Esophagus squamous epithelium (tissue), 4 donors: ENCODE measurements around the gene POMT2.

Source experiments
- POLR2A ChIP-seq, 4 donors: fragments of 450-650 bp; IDR thresholded peaks; one replicate each; pipeline ENCODE4 v1.6.1; 2017; ENCODE audit warnings: antibody characterized with exemption in 4 of 4, mild to moderate bottlenecking in 4 of 4, moderate library complexity in 3 of 4
- TF ChIP-seq, protein P1 (sequence below), 6 experiments: fragments of 450-650 bp in 4 of 6; fragments of 200-600 bp in 2 of 6; sonication (generic) in 2 of 6; IDR thresholded peaks; one replicate each; pipeline ENCODE4 v1.5.1; 2016 to 2019; ENCODE audit warnings: antibody characterized with exemption in 6 of 6, mild to moderate bottlenecking in 4 of 6, moderate library complexity in 4 of 6

- TF ChIP-seq POLR2A (IDR thresholded peaks at IDR 0.05), result no peak
- TF ChIP-seq, protein P1, sequence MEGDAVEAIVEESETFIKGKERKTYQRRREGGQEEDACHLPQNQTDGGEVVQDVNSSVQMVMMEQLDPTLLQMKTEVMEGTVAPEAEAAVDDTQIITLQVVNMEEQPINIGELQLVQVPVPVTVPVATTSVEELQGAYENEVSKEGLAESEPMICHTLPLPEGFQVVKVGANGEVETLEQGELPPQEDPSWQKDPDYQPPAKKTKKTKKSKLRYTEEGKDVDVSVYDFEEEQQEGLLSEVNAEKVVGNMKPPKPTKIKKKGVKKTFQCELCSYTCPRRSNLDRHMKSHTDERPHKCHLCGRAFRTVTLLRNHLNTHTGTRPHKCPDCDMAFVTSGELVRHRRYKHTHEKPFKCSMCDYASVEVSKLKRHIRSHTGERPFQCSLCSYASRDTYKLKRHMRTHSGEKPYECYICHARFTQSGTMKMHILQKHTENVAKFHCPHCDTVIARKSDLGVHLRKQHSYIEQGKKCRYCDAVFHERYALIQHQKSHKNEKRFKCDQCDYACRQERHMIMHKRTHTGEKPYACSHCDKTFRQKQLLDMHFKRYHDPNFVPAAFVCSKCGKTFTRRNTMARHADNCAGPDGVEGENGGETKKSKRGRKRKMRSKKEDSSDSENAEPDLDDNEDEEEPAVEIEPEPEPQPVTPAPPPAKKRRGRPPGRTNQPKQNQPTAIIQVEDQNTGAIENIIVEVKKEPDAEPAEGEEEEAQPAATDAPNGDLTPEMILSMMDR (IDR thresholded peaks at IDR 0.05), result no peak
Measured at GRCh38 chr14:77327111-77327510, 6.4 kb upstream of the POMT2 start.
